H9 (cell line): ENCODE data around the gene ANO6. TPM values are rescaled to one million over a fixed set of nuclear protein-coding genes. Genes with fewer than 3 reads are reported as not detected.

Source experiments
- DNase-seq: peaks from one replicate; pipeline ENCODE4 v3.0.0-alpha.2; 2017
- H2AFZ ChIP-seq: one replicate; pipeline ENCODE4 v1.6.1; 2013; ENCODE audit warnings: mild to moderate bottlenecking, low read length, control low read depth, moderate library complexity
- H2AK5ac ChIP-seq: 2 replicates; pipeline ENCODE4 v1.6.1; 2013; ENCODE audit warnings: low read length, control low read depth, mixed read lengths; ENCODE audit not compliant: insufficient read length
- H2BK120ac ChIP-seq: one replicate; pipeline ENCODE4 v1.6.1; 2013; ENCODE audit warnings: low read depth, mild to moderate bottlenecking, low read length, control low read depth, inconsistent platforms; ENCODE audit not compliant: poor library complexity, severe bottlenecking
- H2BK12ac ChIP-seq: 2 replicates; pipeline ENCODE4 v1.6.1; 2013; ENCODE audit warnings: low read length, control low read depth, mixed read lengths, low read depth; ENCODE audit not compliant: insufficient read length
- H2BK15ac ChIP-seq: 2 replicates; pipeline ENCODE4 v1.6.1; 2013; ENCODE audit warnings: low read depth, low read length, control low read depth
- H2BK20ac ChIP-seq: one replicate; pipeline ENCODE4 v1.6.1; 2013; ENCODE audit warnings: low read depth, mild to moderate bottlenecking, low read length, control low read depth, inconsistent platforms; ENCODE audit not compliant: poor library complexity, severe bottlenecking
- H2BK5ac ChIP-seq: 2 replicates; pipeline ENCODE4 v1.6.1; 2013; ENCODE audit warnings: low read length, control low read depth, mixed read lengths; ENCODE audit not compliant: insufficient read length
- H3K14ac ChIP-seq: 2 replicates; pipeline ENCODE4 v1.6.1; 2013; ENCODE audit warnings: low read length, control low read depth; ENCODE audit not compliant: insufficient read depth
- H3K18ac ChIP-seq: 2 replicates; pipeline ENCODE4 v1.6.1; 2013; ENCODE audit warnings: low read depth, mild to moderate bottlenecking, mixed read lengths, low read length, control low read depth; ENCODE audit not compliant: insufficient read length
- H3K23ac ChIP-seq: 2 replicates; pipeline ENCODE4 v1.6.1; 2013; ENCODE audit warnings: low read length, control low read depth, mixed read lengths, low read depth; ENCODE audit not compliant: insufficient read length
- H3K23me2 ChIP-seq: 2 replicates; pipeline ENCODE4 v1.6.1; 2013; ENCODE audit warnings: low read depth, mild to moderate bottlenecking, mixed read lengths, low read length, control low read depth; ENCODE audit not compliant: insufficient read length, poor library complexity, severe bottlenecking
- H3K27ac ChIP-seq: 2 replicates; pipeline ENCODE4 v1.5.1; 2013; ENCODE audit warnings: low read length, control low read depth, mixed read lengths, low read depth; ENCODE audit not compliant: insufficient read length
- H3K27me3 ChIP-seq: 2 replicates; pipeline ENCODE4 v1.6.1; 2013; ENCODE audit warnings: low read length, control low read depth, inconsistent platforms; ENCODE audit not compliant: insufficient read depth
- H3K4ac ChIP-seq: 2 replicates; pipeline ENCODE4 v1.6.1; 2013; ENCODE audit warnings: low read depth, mild to moderate bottlenecking, control low read depth, inconsistent platforms, low read length, moderate library complexity
- H3K4me1 ChIP-seq: 2 replicates; pipeline ENCODE4 v1.6.1; 2013; ENCODE audit warnings: low read length, control low read depth, inconsistent platforms; ENCODE audit not compliant: insufficient read depth
- H3K4me2 ChIP-seq: 2 replicates; pipeline ENCODE4 v1.6.1; 2013; ENCODE audit warnings: low read length, control low read depth, mixed read lengths; ENCODE audit not compliant: insufficient read length, insufficient read depth
- H3K56ac ChIP-seq: 2 replicates; pipeline ENCODE4 v1.6.1; 2013; ENCODE audit warnings: low read depth, mild to moderate bottlenecking, mixed read lengths, low read length, control low read depth; ENCODE audit not compliant: insufficient read length
- H3K79me1 ChIP-seq: 2 replicates; pipeline ENCODE4 v1.6.1; 2013; ENCODE audit warnings: low read depth, mild to moderate bottlenecking, moderate library complexity, low read length, control low read depth, inconsistent platforms; ENCODE audit not compliant: insufficient read depth, poor library complexity, severe bottlenecking
- H3K79me2 ChIP-seq: 2 replicates; pipeline ENCODE4 v1.6.1; 2013; ENCODE audit warnings: low read length, control low read depth, inconsistent platforms; ENCODE audit not compliant: insufficient read depth
- H3K9ac ChIP-seq: 2 replicates; pipeline ENCODE4 v1.6.1; 2013; ENCODE audit warnings: low read length, control low read depth, mixed read lengths; ENCODE audit not compliant: insufficient read length; ENCODE audit errors: extremely low read depth
- H3K9me3 ChIP-seq: one replicate; pipeline ENCODE4 v1.6.1; 2013; ENCODE audit warnings: low read depth, low read length, inconsistent platforms; ENCODE audit not compliant: control insufficient read depth
- H3T11ph ChIP-seq: one replicate; pipeline ENCODE4 v1.6.1; 2013; ENCODE audit warnings: mild to moderate bottlenecking, low read length, control low read depth, inconsistent platforms
- H4K20me1 ChIP-seq: one replicate; pipeline ENCODE4 v1.6.1; 2013; ENCODE audit not compliant: control insufficient read depth, insufficient read length, insufficient read depth
- H4K5ac ChIP-seq: 2 replicates; pipeline ENCODE4 v1.6.1; 2013; ENCODE audit warnings: low read depth, mild to moderate bottlenecking, mixed read lengths, low read length, control low read depth; ENCODE audit not compliant: insufficient read length
- H4K8ac ChIP-seq: replicated peaks from 2 replicates; pipeline ENCODE4 v1.6.1; 2013; ENCODE audit warnings: low read length, control low read depth, mixed read lengths, low read depth; ENCODE audit not compliant: insufficient read length
- H4K91ac ChIP-seq: 2 replicates; pipeline ENCODE4 v1.6.1; 2013; ENCODE audit warnings: low read depth, mild to moderate bottlenecking, moderate library complexity, mixed read lengths, low read length, control low read depth; ENCODE audit not compliant: insufficient read length
- H3K27ac Mint-ChIP-seq, 3 experiments: 2 replicates in 2 of 3; 3 replicates in 1 of 3; pipeline ENCODE4 v1.8.0; 2020 to 2021; ENCODE audit warnings: mixed read lengths in 3 of 3, mild to moderate bottlenecking in 1 of 3, moderate library complexity in 1 of 3
- H3K27me3 Mint-ChIP-seq: 2 replicates; pipeline ENCODE4 v1.8.0; 2021; ENCODE audit warnings: low read depth, mild to moderate bottlenecking, moderate library complexity, mixed read lengths
- H3K36me3 Mint-ChIP-seq, 3 experiments: 2 replicates in 2 of 3; 3 replicates in 1 of 3; pipeline ENCODE4 v1.8.0; 2020 to 2021; ENCODE audit warnings: low read depth in 3 of 3, mixed read lengths in 3 of 3; ENCODE audit not compliant: insufficient read depth in 1 of 3
- H3K4me1 Mint-ChIP-seq, 2 experiments: 2 replicates each; pipeline ENCODE4 v1.8.0; 2020; ENCODE audit warnings: mixed read lengths in 2 of 2
- H3K4me3 Mint-ChIP-seq, 2 experiments: 2 replicates in 1 of 2; 3 replicates in 1 of 2; pipeline ENCODE4 v1.8.0; 2020 to 2021; ENCODE audit warnings: mild to moderate bottlenecking in 2 of 2, mixed read lengths in 2 of 2, moderate library complexity in 1 of 2
- H3K9me3 Mint-ChIP-seq, 2 experiments: 2 replicates in 1 of 2; 3 replicates in 1 of 2; pipeline ENCODE4 v1.8.0; 2020; ENCODE audit warnings: mild to moderate bottlenecking in 2 of 2, mixed read lengths in 2 of 2, moderate library complexity in 1 of 2
- CTCF ChIP-seq: fragments of 200-600 bp; sonication (generic); conservative IDR thresholded peaks from 3 replicates; pipeline ENCODE4 v1.8.0; 2021; ENCODE audit warnings: antibody characterized with exemption, mild to moderate bottlenecking
- WGBS: extraction: QIAGEN DNeasy Blood & Tissue Kit; methylation state at CpG from one replicate; pipeline ENCODE4 v1.1.7; 2013; ENCODE audit warnings: missing lambda C conversion rate, low lambda C conversion rate, mixed read lengths; ENCODE audit not compliant: insufficient read length; ENCODE audit errors: extremely low coverage; 5-methylcytosine and 5-hydroxymethylcytosine counted together
- total RNA-seq: library from RNA; stranded (reverse); gene quantifications from 2 replicates; pipeline ENCODE4 v1.2.1, GENCODE V29; 2021

ANO6 gene
- total RNA-seq, 1 experiment from 2014 or later, result 24.3 TPM

GRCh38 chr12:45408729-45409114 is 192.8 kb downstream of the ANO6 start:
- Mint-ChIP-seq H3K27me3 (no peaks in the 10 kb centered on the region), H3K36me3 (peaks cover 5 to 31% (median 31%) of the 10 kb centered on the region in 3 experiments; a peak in 5 of 7 replicates), H3K4me1 (no peaks in the 10 kb centered on the region), H3K4me3 (no peak overlapping the region), H3K9me3 (no peaks in the 10 kb centered on the region), H3K27ac (peak overlapping the region in 2 of 3 experiments; percentile 4 to 16; a peak in 3 of 7 replicates)
- Histone ChIP-seq H4K91ac (no peak overlapping the region), H3K27me3 (no peaks in the 10 kb centered on the region; the same call in 1 of the 2 replicates), H3K9me3 (no peaks in the 10 kb centered on the region), H3K23me2 (no peaks in the 10 kb centered on the region), H3K9ac (no peak overlapping the region), H3K14ac (no peak overlapping the region), H3K79me2 (no peaks in the 10 kb centered on the region), H2BK15ac (no peak overlapping the region), H3K4ac (no peak overlapping the region), H3K4me1 (no peaks in the 10 kb centered on the region), H2AK5ac (no peak overlapping the region), H2BK5ac (no peak overlapping the region), H4K20me1 (no peaks in the 10 kb centered on the region), H3K27ac (no peak overlapping the region), H3K79me1 (no peaks in the 10 kb centered on the region), H3T11ph (no peak overlapping the region), H4K8ac (no peak overlapping the region), H3K18ac (no peak overlapping the region), H2BK12ac (no peak overlapping the region), H3K56ac (no peak overlapping the region), H2BK20ac (no peak overlapping the region), H2BK120ac (no peak overlapping the region), H3K23ac (no peak overlapping the region), H2AFZ (no peak overlapping the region), H3K4me2 (no peak overlapping the region), H4K5ac (no peak overlapping the region)
- WGBS, result no CpG with 5 or more reads among the region's 2 CpGs
- no peak for DNase-seq
- TF ChIP-seq CTCF, result no peak
